B cell (primary cell): ENCODE data around the gene TMEM156.

Experiments
- CTCF ChIP-seq: fragments of 200-600 bp; IDR thresholded peaks from one replicate; pipeline ENCODE4 v1.8.0; 2022; ENCODE audit warnings: antibody characterized with exemption, mild to moderate bottlenecking
- EZH2 ChIP-seq: IDR thresholded peaks from 2 replicates; pipeline ENCODE4 v1.6.1; 2012; ENCODE audit warnings: borderline replicate concordance, low read depth, mild to moderate bottlenecking, moderate library complexity, low read length; ENCODE audit not compliant: insufficient read depth, poor library complexity, severe bottlenecking

DNA sequence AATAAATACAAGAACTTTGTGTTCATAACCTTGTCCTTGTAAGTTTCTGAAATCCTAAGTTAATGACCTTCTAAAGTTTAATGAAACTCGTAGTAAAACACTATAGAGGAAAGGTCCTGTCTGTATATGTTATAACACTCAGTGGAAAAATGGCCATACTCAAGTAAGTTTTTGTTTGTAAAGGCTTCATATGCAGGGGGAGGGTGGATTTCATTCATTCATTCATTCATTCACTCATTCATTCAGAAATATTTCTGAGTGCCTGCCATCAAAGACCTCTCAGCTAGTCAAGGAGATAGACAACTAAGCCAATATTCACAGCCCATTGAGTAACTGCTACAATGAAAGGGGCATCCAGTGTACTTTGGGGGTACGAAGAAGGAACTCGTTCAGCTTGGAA is 6.9 kb upstream of the TMEM156 start:
- no peak for TF ChIP-seq CTCF
- TF ChIP-seq EZH2 = no peak
